HS-5 (cell line): ENCODE results near the gene ZNF33B.
A peak's percentile ranks its signal among the peaks of the same experiment; 100 is the strongest.
"Not testable (repeated sequence)": the region's sequence is repeated elsewhere in the genome, so short reads cannot be mapped to it uniquely, and the experiment has no call there.

Source experiments
- DNase-seq: peaks from one replicate; pipeline ENCODE4 v3.0.0-alpha.2; 2012; ENCODE audit warnings: low read depth

ZNF33B gene

GRCh38 chr10:42615419-42615818, 23.0 kb downstream of the ZNF33B start:
- no peak for DNase-seq

- no peak for DNase-seq
Observed at GRCh38 chr10:42609872-42610271, 28.5 kb downstream of the ZNF33B start.

DNA sequence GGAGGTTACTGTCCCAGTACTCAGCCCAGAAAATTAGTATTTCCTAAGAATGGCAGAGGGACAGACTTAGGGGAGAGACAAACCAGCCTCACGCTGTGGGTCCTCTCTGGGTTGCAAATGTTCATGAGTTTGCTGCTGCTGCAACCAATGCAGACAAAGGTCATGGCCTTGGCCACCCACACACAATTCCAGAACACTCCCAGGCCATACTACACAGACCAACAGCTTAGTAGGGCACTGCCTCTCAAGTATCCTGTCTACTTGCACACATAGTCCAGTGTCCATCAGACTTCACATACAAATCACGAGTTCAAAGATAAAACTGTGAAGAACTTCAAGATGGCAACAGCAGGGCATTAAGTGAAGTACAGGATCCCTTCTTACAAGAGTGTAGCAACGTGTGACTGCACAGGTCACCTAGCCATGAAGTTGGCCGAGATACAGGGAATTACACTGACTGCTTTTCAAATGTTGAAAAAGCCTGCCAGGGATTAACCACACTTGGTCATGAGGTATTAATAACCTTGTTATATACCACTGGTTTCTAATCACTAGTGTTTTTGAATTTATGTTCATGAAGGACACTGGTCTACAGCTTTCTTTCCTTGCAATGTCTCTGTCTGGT, 40.0 kb downstream of the ZNF33B start:
- no peak for DNase-seq

GRCh38 chr10:42596196-42596595, 42.2 kb downstream of the ZNF33B start:
- no peak for DNase-seq

- DNase-seq, result peak; percentile 77
Observed at GRCh38 chr10:42594246-42594650, 44.1 kb downstream of the ZNF33B start.

- no peak for DNase-seq
Observed at GRCh38 chr10:42593284-42593683, 45.1 kb downstream of the ZNF33B start.

- DNase-seq, result no peak
Observed at GRCh38 chr10:42583828-42584227, 54.5 kb downstream of the ZNF33B start.

- DNase-seq, result no peak
Observed at GRCh38 chr10:42578019-42578418, 60.4 kb downstream of the ZNF33B start.

DNA sequence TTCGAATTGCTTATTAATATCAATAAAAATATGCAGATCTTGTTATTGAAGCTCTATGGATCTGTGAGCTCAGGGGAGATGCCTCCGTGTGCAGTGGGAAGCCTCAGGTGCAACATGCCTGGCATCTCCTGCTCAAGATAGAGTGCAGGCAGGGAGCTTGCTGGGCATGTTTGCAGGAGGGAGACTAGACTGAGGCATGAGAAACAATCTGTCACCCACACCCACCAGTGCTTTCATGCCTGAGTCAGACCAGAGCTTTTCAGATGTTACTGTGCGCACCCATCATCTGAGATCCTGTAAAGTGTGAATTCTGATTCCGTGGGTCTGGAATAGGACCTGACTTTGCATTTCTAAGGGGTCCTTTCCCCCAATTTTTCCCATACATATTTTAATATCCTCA, 62.0 kb downstream of the ZNF33B start:
- DNase-seq, result no peak

- no peak for DNase-seq
Observed at GRCh38 chr10:42574336-42574735, 64.0 kb downstream of the ZNF33B start.

- no peak for DNase-seq
Observed at GRCh38 chr10:42556931-42557330, 81.4 kb downstream of the ZNF33B start.

DNA sequence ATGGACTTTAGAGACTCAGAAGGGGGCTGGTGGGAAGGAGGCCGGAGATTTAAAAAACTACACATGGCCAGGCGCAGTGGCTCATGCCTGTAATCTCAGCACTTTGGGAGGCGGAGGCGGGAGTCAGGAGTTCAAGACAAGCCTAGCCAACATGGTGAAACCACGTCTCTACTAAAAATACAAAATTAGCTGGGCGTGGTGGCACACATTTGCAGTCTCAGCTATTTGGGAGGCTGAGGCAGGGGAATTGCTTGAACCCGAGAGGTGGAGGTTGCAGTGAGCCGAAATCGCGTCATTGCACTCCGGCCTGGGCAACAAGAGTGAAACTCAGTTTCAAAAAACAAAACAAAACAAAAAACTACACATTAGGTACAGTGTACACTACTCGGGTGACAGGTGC, 84.8 kb downstream of the ZNF33B start:
- DNase-seq, result not testable (repeated sequence)

GRCh38 chr10:42553064-42553407, 85.3 kb downstream of the ZNF33B start:
- DNase-seq, result no peak

- DNase-seq, result peak; percentile 91
Observed at GRCh38 chr10:42552188-42553063, 85.9 kb downstream of the ZNF33B start.

DNA sequence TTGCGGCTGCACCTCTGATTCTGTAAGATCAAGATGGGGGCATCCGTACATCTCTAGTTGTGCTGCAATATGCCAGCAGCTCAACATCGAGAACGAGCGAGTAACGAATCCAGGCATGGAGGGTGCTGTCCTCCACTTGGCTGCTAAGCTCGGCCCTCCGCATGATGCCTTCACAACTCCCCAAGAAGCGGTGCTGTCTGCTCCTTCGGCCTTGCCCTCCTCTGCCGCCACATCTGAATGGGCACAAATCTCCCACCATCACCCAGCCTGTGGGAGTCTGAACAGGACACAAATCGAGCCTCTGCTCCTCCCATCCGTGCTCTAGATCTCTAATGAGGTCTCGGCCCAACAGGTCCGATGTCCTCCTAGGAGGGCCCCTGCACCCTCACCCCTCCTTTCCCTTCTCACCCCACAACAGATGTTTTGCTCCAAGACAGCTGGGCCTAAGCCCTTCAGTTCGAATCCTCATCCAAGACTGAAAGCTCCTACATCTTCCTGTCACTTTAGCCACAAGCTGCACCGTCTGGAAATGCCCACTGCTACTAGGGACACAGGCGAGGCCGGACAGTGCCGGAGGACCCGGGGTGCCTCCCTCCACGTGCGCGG, 86.7 kb downstream of the ZNF33B start:
- DNase-seq, result no peak

DNA sequence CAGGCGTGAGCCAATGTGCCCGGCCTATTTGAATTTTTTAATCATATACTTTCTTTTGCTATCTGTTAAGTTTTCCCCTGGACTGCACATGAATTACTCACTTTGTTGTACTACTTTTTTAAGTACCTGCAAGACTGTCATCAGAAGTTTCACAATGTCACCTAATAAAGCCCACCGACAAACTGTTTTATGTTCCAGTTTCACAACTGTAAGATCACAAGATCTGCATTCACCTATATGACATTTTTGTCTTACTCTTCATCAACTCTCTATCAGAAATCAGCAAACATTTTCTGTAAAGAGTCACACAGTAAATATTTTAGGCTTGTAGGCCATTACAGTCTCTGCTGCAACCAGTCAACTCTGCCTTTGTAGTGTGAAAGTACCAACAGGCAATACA, 88.5 kb downstream of the ZNF33B start:
- DNase-seq, result no peak

DNA sequence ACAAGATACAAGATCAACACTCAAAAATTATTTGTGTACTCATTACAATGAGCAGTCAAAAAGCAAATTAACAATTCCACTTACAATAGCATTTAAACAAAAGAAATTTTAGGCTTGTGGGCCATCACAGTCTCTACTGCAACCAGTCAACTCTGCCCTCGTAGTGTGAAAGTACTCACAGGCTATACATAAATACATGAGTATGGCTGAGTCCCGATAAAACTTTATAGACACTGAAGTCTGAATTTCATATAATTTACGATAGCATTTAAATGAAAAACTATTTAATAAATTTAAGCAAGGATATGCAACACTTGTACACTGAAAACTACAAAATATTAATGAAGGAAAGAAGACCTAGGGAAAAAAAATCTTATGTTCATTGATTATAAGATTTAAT, 90.1 kb downstream of the ZNF33B start:
- DNase-seq, result no peak

GRCh38 chr10:42544945-42545344, 93.4 kb downstream of the ZNF33B start:
- DNase-seq, result no peak

DNA sequence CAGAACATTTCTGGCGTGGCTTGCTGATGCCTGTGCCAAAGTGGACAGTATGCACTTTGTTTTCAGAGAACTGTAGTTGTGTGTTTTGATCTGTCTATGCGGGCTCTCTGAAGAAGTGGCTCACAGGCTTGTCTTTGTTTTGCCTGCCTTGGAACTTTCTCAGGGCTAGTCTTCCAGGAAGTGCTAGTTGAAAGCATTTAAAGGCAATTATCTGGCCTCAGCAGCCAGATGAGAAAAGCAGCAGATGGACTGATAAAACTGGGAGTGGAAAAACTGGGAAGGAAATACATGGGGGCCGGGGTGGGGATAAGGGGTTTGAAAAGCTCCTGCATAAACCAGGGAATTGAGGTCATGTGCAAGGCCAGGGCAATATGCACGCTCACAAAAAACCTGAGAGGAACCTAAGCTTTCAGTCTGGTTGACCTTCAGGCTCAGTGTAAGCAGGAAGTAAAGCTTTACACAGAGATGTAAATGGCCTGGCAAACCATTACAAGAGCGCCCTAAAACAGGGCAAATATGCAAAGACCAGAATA, 94.5 kb downstream of the ZNF33B start:
- no peak for DNase-seq
